ENCODE results near the gene APLP1. TPM values are rescaled to one million over a fixed set of nuclear protein-coding genes. Genes with fewer than 3 reads are reported as not detected.
"Not testable (repeated sequence)": the region's sequence is repeated elsewhere in the genome, so short reads cannot be mapped to it uniquely, and the experiment has no call there.

The APLP1 gene
- total and polyA plus RNA-seq, 9 donors: 0.55 to 10.1 (median 1.6) TPM

GRCh38 chr19:35889370-35890112, 21.2 kb downstream of the APLP1 start:
- intact Hi-C loops (cut with DNase I): no loop called here
- H3K36me3 ChIP-seq: no peaks in the 10 kb centered on the region
- 87 to 92% (median 88%) methylated on average over 17 to 18 of the region's 18 CpGs for WGBS, 3 donors
- no peak overlapping the region for H3K4me3 ChIP-seq
- no peaks in the 10 kb centered on the region for H3K4me1 ChIP-seq (ENCODE audit: insufficient read depth)
- no peak for DNase-seq
- no peak overlapping the region for H3K27ac ChIP-seq
- H3K27me3 ChIP-seq: no peaks in the 10 kb centered on the region
- no peak for TF ChIP-seq POLR2A (IDR thresholded peaks at IDR 0.05)
- H3K9me3 ChIP-seq: no peaks in the 10 kb centered on the region

GRCh38 chr19:35890113-35890650, 21.8 kb downstream of the APLP1 start:
- TF ChIP-seq EP300 (IDR thresholded peaks at IDR 0.05) (no peak), CTCF (IDR thresholded peaks at IDR 0.05) (no peak), POLR2A (IDR thresholded peaks at IDR 0.05) (no peak)

GRCh38 chr19:35891819-35892218, 23.4 kb downstream of the APLP1 start:
- H3K36me3 ChIP-seq; H3K4me1 ChIP-seq (ENCODE audit: insufficient read depth); H3K4me3 ChIP-seq; H3K27me3 ChIP-seq; intact Hi-C loops (cut with DNase I); DNase-seq; H3K9me3 ChIP-seq; H3K27ac ChIP-seq: not testable (repeated sequence)
- 85 to 95% (median 93%) methylated on average over 3 of the region's 3 CpGs for WGBS, 3 donors

More at GRCh38 chr19:35890113-35890650, 21.8 kb downstream of the APLP1 start:
- Histone ChIP-seq H3K9me3 (no peaks in the 10 kb centered on the region), H3K27me3 (no peaks in the 10 kb centered on the region), H3K36me3 (no peaks in the 10 kb centered on the region), H3K27ac (no peak overlapping the region), H3K4me3 (no peak overlapping the region), H3K4me1 (ENCODE audit: insufficient read depth) (no peaks in the 10 kb centered on the region)
- no peak for DNase-seq
- intact Hi-C loops (cut with DNase I): no loop called here
- WGBS, 3 donors: 85 to 89% (median 87%) methylated on average over 13 of the region's 13 CpGs

- H3K9me3 ChIP-seq: no peaks in the 10 kb centered on the region
- no peak for DNase-seq
- H3K27ac ChIP-seq: no peak overlapping the region
- intact Hi-C loops (cut with DNase I): no loop called here
- peaks cover 2% of the 10 kb centered on the region for H3K4me1 ChIP-seq (ENCODE audit: insufficient read depth)
- H3K27me3 ChIP-seq: no peaks in the 10 kb centered on the region
- WGBS, 3 donors: 84 to 100% (median 86%) methylated on average over 2 of the region's 2 CpGs
- no peak overlapping the region for H3K4me3 ChIP-seq
- no peaks in the 10 kb centered on the region for H3K36me3 ChIP-seq
- no peak for TF ChIP-seq POLR2A (IDR thresholded peaks at IDR 0.05)
- TF ChIP-seq EP300 (IDR thresholded peaks at IDR 0.05): no peak
- no peak for TF ChIP-seq CTCF (IDR thresholded peaks at IDR 0.05)
Measured at GRCh38 chr19:35894342-35894741, 26.0 kb downstream of the APLP1 start.

GRCh38 chr19:35895911-35896642, 27.7 kb downstream of the APLP1 start:
- H3K4me1 ChIP-seq (ENCODE audit: insufficient read depth): peaks cover 4% of the 10 kb centered on the region
- DNase-seq: no peak
- H3K4me3 ChIP-seq: no peak overlapping the region
- H3K27me3 ChIP-seq: no peaks in the 10 kb centered on the region
- 82 to 87% (median 83%) methylated on average over 21 of the region's 21 CpGs for WGBS, 3 donors
- H3K36me3 ChIP-seq: no peaks in the 10 kb centered on the region
- no peaks in the 10 kb centered on the region for H3K9me3 ChIP-seq
- no peak overlapping the region for H3K27ac ChIP-seq
- intact Hi-C loops (cut with DNase I): loop anchor here in 1 of 4 donors (5.0 kb wide), 1 partner anchor 36 kb away; no protein-coding TSS in a partner anchor
- TF ChIP-seq POLR2A (IDR thresholded peaks at IDR 0.05): no peak
- TF ChIP-seq EP300 (IDR thresholded peaks at IDR 0.05): no peak
- TF ChIP-seq CTCF (IDR thresholded peaks at IDR 0.05): no peak

All from ovary (tissue), 9 donors.